ENCODE data around the gene PRELID2. TPM values are rescaled to one million over a fixed set of nuclear protein-coding genes. Genes with fewer than 3 reads are reported as not detected.
"Not testable (repeated sequence)": the region's sequence is repeated elsewhere in the genome, so short reads cannot be mapped to it uniquely, and the experiment has no call there.

The PRELID2 gene
- polyA plus RNA-seq, 1 experiment, result 5.4 TPM

- no peaks in the 10 kb centered on the region for H3K9me3 ChIP-seq (ENCODE audit: control insufficient read depth, insufficient read depth, low read length)
- no peak for TF ChIP-seq CTCF (IDR thresholded peaks at IDR 0.05; ENCODE audit: low read depth, low read length)
- ChIA-PET POLR2A (no interaction called here), CTCF (interaction anchor here (0.9 to 1.1 kb wide), 2 partner anchors 8 to 21 kb away, joined by 3 read pairs; no protein-coding TSS in a partner anchor)
- H3K4me3 ChIP-seq (ENCODE audit: low read depth, low read length), result no peak overlapping the region
- H3K27ac ChIP-seq (ENCODE audit: low read depth, low read length), result no peak overlapping the region
- no peak for DNase-seq (ENCODE audit: low read depth, low spot score)
- no peaks in the 10 kb centered on the region for H3K27me3 ChIP-seq (ENCODE audit: control insufficient read depth, insufficient read depth, low read length)
These were observed 30.4 kb downstream of the PRELID2 start for GRCh38 chr5:145804701-145805100.

- no peak overlapping the region for H3K4me3 ChIP-seq (ENCODE audit: low read depth, low read length)
- TF ChIP-seq CTCF (IDR thresholded peaks at IDR 0.05; ENCODE audit: low read depth, low read length), result no peak
- H3K9me3 ChIP-seq (ENCODE audit: control insufficient read depth, insufficient read depth, low read length), result no peaks in the 10 kb centered on the region
- no peaks in the 10 kb centered on the region for H3K27me3 ChIP-seq (ENCODE audit: control insufficient read depth, insufficient read depth, low read length)
- no peak overlapping the region for H3K27ac ChIP-seq (ENCODE audit: low read depth, low read length)
- ChIA-PET CTCF (interaction anchor here (0.9 to 1.2 kb wide), 3 partner anchors 9 to 27 kb away, joined by 3 read pairs; no protein-coding TSS in a partner anchor), POLR2A (no interaction called here)
- no peak for DNase-seq (ENCODE audit: low read depth, low spot score)
These were observed 31.8 kb downstream of the PRELID2 start for GRCh38 chr5:145803112-145804004.

GRCh38 chr5:145801195-145801594 is 33.9 kb downstream of the PRELID2 start:
- DNase-seq (ENCODE audit: low read depth, low spot score), result no peak
- Histone ChIP-seq H3K27me3 (ENCODE audit: control insufficient read depth, insufficient read depth, low read length) (no peaks in the 10 kb centered on the region), H3K4me3 (ENCODE audit: low read depth, low read length) (no peak overlapping the region), H3K27ac (ENCODE audit: low read depth, low read length) (no peak overlapping the region), H3K9me3 (ENCODE audit: control insufficient read depth, insufficient read depth, low read length) (no peaks in the 10 kb centered on the region)
- no peak for TF ChIP-seq CTCF (IDR thresholded peaks at IDR 0.05; ENCODE audit: low read depth, low read length)
- ChIA-PET CTCF (interaction anchor here (1.4 kb wide), 1 partner anchor 25 kb away, joined by 3 read pairs; no protein-coding TSS in a partner anchor), POLR2A (no interaction called here)

- POLR2A ChIA-PET, result no interaction called here
These were observed 35.0 kb downstream of the PRELID2 start for GRCh38 chr5:145800181-145800580.

GRCh38 chr5:145798503-145798902 is 36.6 kb downstream of the PRELID2 start:
- CTCF ChIA-PET, result interaction anchor here (0.6 kb wide), 1 partner anchor 57 kb away, joined by 5 read pairs; no protein-coding TSS in a partner anchor
- POLR2A ChIA-PET; DNase-seq (ENCODE audit: low read depth, low spot score); H3K9me3 ChIP-seq (ENCODE audit: control insufficient read depth, insufficient read depth, low read length); H3K4me3 ChIP-seq (ENCODE audit: low read depth, low read length); H3K27ac ChIP-seq (ENCODE audit: low read depth, low read length); H3K27me3 ChIP-seq (ENCODE audit: control insufficient read depth, insufficient read depth, low read length): not testable (repeated sequence)

More at GRCh38 chr5:145800181-145800580, 35.0 kb downstream of the PRELID2 start:
- no peak for DNase-seq (ENCODE audit: low read depth, low spot score)
- Histone ChIP-seq H3K9me3 (ENCODE audit: control insufficient read depth, insufficient read depth, low read length) (no peaks in the 10 kb centered on the region), H3K27ac (ENCODE audit: low read depth, low read length) (no peak overlapping the region), H3K27me3 (ENCODE audit: control insufficient read depth, insufficient read depth, low read length) (no peaks in the 10 kb centered on the region), H3K4me3 (ENCODE audit: low read depth, low read length) (no peak overlapping the region)
- no peak for TF ChIP-seq CTCF (IDR thresholded peaks at IDR 0.05; ENCODE audit: low read depth, low read length)
- CTCF ChIA-PET, result interaction anchor here (1.4 kb wide), 1 partner anchor 26 kb away, joined by 3 read pairs; no protein-coding TSS in a partner anchor
